GM12878 (cell line): ENCODE results near the gene FHOD3. TPM values are rescaled to one million over a fixed set of nuclear protein-coding genes. Genes with fewer than 3 reads are reported as not detected.

Source experiments
- ATAC-seq: fragments of 200-7000 bp; cut with Tn5 transposase; 3 replicates; pipeline ENCODE4 v1.9.1; 2020; ENCODE audit warnings: mild to moderate bottlenecking, moderate library complexity
- BruUV-seq: library from RNA; stranded (reverse); fragments of 400-500 nt; replicated peaks from 2 replicates; lab custom pipeline; 2021; lab: Mats Ljungman, UMichigan
- CTCF ChIA-PET: fragments of 300-600 bp; sonication (Branson Sonifier 250); formaldehyde crosslinking; extraction: SDS; loops from one replicate; lab custom pipeline; 2021; ENCODE audit warnings: inconsistent platforms; lab: Yijun Ruan, JAX
- POLR2A ChIA-PET: fragments of 350-600 bp; formaldehyde crosslinking; extraction: SDS; loops from one replicate; lab custom pipeline; 2021; ENCODE audit warnings: inconsistent platforms; lab: Charles Lee
- RAD21 ChIA-PET: fragments of 300-600 bp; sonication (Branson Sonifier 250); formaldehyde crosslinking; loops from one replicate; lab custom pipeline; 2023; ENCODE audit warnings: antibody characterized with exemption; ENCODE audit not compliant: unreplicated experiment; lab: Charles Lee
- SMC1A ChIA-PET: fragments of 300-600 bp; sonication (Branson Sonifier 250); formaldehyde crosslinking; loops from one replicate; lab custom pipeline; 2023; ENCODE audit not compliant: unreplicated experiment, uncharacterized antibody; lab: Charles Lee
- DNase-seq: peaks from one replicate; pipeline ENCODE4 v3.0.0-alpha.2; 2011; ENCODE audit warnings: low read depth, low spot score
- FAIRE-seq: peaks from 3 replicates; lab custom pipeline; 2011; peaks lifted over from hg19 to GRCh38; lab: Jason Lieb, UNC
- H2AFZ ChIP-seq: 2 replicates; pipeline ENCODE4 v1.6.0; 2011; ENCODE audit warnings: low read depth, low read length, control low read depth; ENCODE audit not compliant: control insufficient read depth
- H3K27ac ChIP-seq: 2 replicates; pipeline ENCODE4 v1.5.1; 2011; ENCODE audit warnings: control low read depth; ENCODE audit not compliant: control insufficient read depth, insufficient read depth
- H3K27me3 ChIP-seq, 2 experiments: replicated peaks in 1 of 2; 2 replicates each; pipeline versions ENCODE4 v1.6.0 to v1.6.1; 2011; ENCODE audit warnings: low read length in 1 of 2; ENCODE audit not compliant: control insufficient read depth in 2 of 2, insufficient read depth in 2 of 2
- H3K36me3 ChIP-seq, 2 experiments: 2 replicates each; pipeline ENCODE4 v1.5.1; 2011; ENCODE audit warnings: low read length in 1 of 2; ENCODE audit not compliant: control insufficient read depth in 2 of 2, insufficient read depth in 2 of 2
- H3K4me1 ChIP-seq: 2 replicates; pipeline ENCODE4 v1.6.1; 2011; ENCODE audit warnings: mild to moderate bottlenecking, low read length, moderate library complexity, mixed read lengths; ENCODE audit not compliant: control insufficient read depth, insufficient read depth
- H3K4me2 ChIP-seq: 2 replicates; pipeline ENCODE4 v1.6.0; 2011; ENCODE audit warnings: control low read depth; ENCODE audit not compliant: control insufficient read depth, insufficient read depth
- H3K4me3 ChIP-seq: fragments of 200-600 bp; sonication (generic); 2 replicates; pipeline ENCODE4 v1.5.1; 2016
- H3K79me2 ChIP-seq: 2 replicates; pipeline ENCODE4 v1.6.0; 2011; ENCODE audit warnings: low read length; ENCODE audit not compliant: control insufficient read depth, insufficient read depth
- H3K9ac ChIP-seq: 2 replicates; pipeline ENCODE4 v1.8.0; 2011; ENCODE audit warnings: low read length, control low read depth, mixed read lengths; ENCODE audit not compliant: control insufficient read depth, insufficient read depth
- H3K9me3 ChIP-seq: replicated peaks from 3 replicates; pipeline ENCODE4 v1.5.1; 2011; ENCODE audit warnings: mild to moderate bottlenecking, low read length; ENCODE audit not compliant: control insufficient read depth, insufficient read depth
- H4K20me1 ChIP-seq: 2 replicates; pipeline ENCODE4 v1.6.0; 2011; ENCODE audit not compliant: control insufficient read depth, insufficient read depth
- ASH2L ChIP-seq: fragments of 300-600, 200-600 bp; sonication (generic); IDR thresholded peaks from 2 replicates; pipeline ENCODE4 v1.6.1; 2017; ENCODE audit warnings: low read depth, mild to moderate bottlenecking, borderline replicate concordance
- ATF7 ChIP-seq: fragments of 450-650 bp; IDR thresholded peaks from 2 replicates; pipeline ENCODE4 v1.6.1; 2016; ENCODE audit warnings: low read depth, mild to moderate bottlenecking
- BCL3 ChIP-seq: IDR thresholded peaks from 2 replicates; pipeline ENCODE4 v1.6.1; 2011; ENCODE audit warnings: borderline replicate concordance, low read depth, mild to moderate bottlenecking, moderate library complexity, low read length; ENCODE audit not compliant: insufficient read depth, poor library complexity, severe bottlenecking
- ETV6 ChIP-seq, 2 experiments: fragments of 450-650 bp in 1 of 2; IDR thresholded peaks in 1 of 2; conservative IDR thresholded peaks in 1 of 2; 2 replicates each; pipeline ENCODE4 v1.6.1; 2014; ENCODE audit warnings: antibody characterized with exemption in 1 of 2, borderline replicate concordance in 1 of 2, low read depth in 1 of 2, mild to moderate bottlenecking in 1 of 2, moderate library complexity in 1 of 2
- GATAD2B ChIP-seq: fragments of 450-650 bp; conservative IDR thresholded peaks from 2 replicates; pipeline ENCODE4 v1.6.1; 2017; ENCODE audit warnings: low read depth, mild to moderate bottlenecking, moderate library complexity
- MLLT1 ChIP-seq: fragments of 450-650 bp; IDR thresholded peaks from 2 replicates; pipeline ENCODE4 v1.6.1; 2016; ENCODE audit warnings: mild to moderate bottlenecking
- MTA3 ChIP-seq: IDR thresholded peaks from 2 replicates; pipeline ENCODE4 v1.6.1; 2012; ENCODE audit warnings: low read length, inconsistent platforms, borderline replicate concordance
- NFYA ChIP-seq: IDR thresholded peaks from 2 replicates; pipeline ENCODE4 v1.6.1; 2011; ENCODE audit warnings: low read depth, mild to moderate bottlenecking, low read length, improper control_type of control experiment, borderline replicate concordance
- PBX3 ChIP-seq: IDR thresholded peaks from 2 replicates; pipeline ENCODE4 v1.6.1; 2011; ENCODE audit warnings: mild to moderate bottlenecking, low read depth, low read length, moderate library complexity; ENCODE audit not compliant: insufficient replicate concordance
- POU2F2 ChIP-seq: IDR thresholded peaks from 3 replicates; pipeline ENCODE4 v1.6.1; 2011; ENCODE audit warnings: low read depth, mild to moderate bottlenecking, low read length, borderline replicate concordance
- RB1 ChIP-seq: fragments of 450-650 bp; formaldehyde crosslinking; IDR thresholded peaks from 2 replicates; pipeline ENCODE4 v1.6.1; 2017; ENCODE audit warnings: mild to moderate bottlenecking, borderline replicate concordance
- SKIL ChIP-seq: fragments of 450-650 bp; IDR thresholded peaks from 2 replicates; pipeline ENCODE4 v1.6.1; 2017; ENCODE audit warnings: mild to moderate bottlenecking, low read depth, inconsistent platforms; ENCODE audit not compliant: poor library complexity, severe bottlenecking
- SMAD5 ChIP-seq: IDR thresholded peaks from 2 replicates; pipeline ENCODE4 v1.6.1; 2016; ENCODE audit warnings: antibody characterized with exemption, low read depth
- SMARCA5 ChIP-seq: fragments of 450-650 bp; IDR thresholded peaks from 2 replicates; pipeline ENCODE4 v1.6.1; 2017; ENCODE audit warnings: mild to moderate bottlenecking
- SREBF2 ChIP-seq: IDR thresholded peaks from 2 replicates; pipeline ENCODE4 v1.6.1; 2012; ENCODE audit warnings: mild to moderate bottlenecking, low read length
- SRF ChIP-seq, 2 experiments: IDR thresholded peaks; 2 replicates each; pipeline ENCODE4 v1.6.1; 2011; ENCODE audit warnings: low read depth in 2 of 2, low read length in 2 of 2, mild to moderate bottlenecking in 1 of 2, moderate library complexity in 1 of 2
- SUZ12 ChIP-seq: fragments of 200-600 bp; sonication (generic); IDR thresholded peaks from one replicate; pipeline ENCODE4 v1.6.1; 2018; ENCODE audit warnings: antibody characterized with exemption, mild to moderate bottlenecking; ENCODE audit not compliant: unreplicated experiment
- ZBED1 ChIP-seq: IDR thresholded peaks from 2 replicates; pipeline ENCODE4 v1.6.1; 2016; ENCODE audit warnings: borderline replicate concordance
- ZNF274 ChIP-seq: IDR thresholded peaks from one replicate; pipeline ENCODE4 v1.8.0; 2011; ENCODE audit not compliant: insufficient read length, insufficient read depth
- ZZZ3 ChIP-seq: IDR thresholded peaks from 2 replicates; pipeline ENCODE4 v1.6.1; 2011; ENCODE audit warnings: low read depth; ENCODE audit not compliant: control insufficient read depth, insufficient read length
- WGBS: methylation state at CpG from one replicate; pipeline ENCODE4 v1.1.6; 2016; ENCODE audit warnings: low lambda C conversion rate; ENCODE audit not compliant: insufficient replicate concordance, insufficient coverage; ENCODE audit errors: missing lambda C conversion rate; 5-methylcytosine and 5-hydroxymethylcytosine counted together
- in situ Hi-C: fragments of 300-500 bp; cut with MboI; formaldehyde crosslinking; loops from 9 replicates; pipeline ENCODE4 v1.14.3; 2018; ENCODE audit warnings: mixed read lengths
- intact Hi-C: fragments of 100-400 bp; cut with micrococcal nuclease; formaldehyde crosslinking; loops from one replicate; pipeline ENCODE4 v1.14.2; 2022; ENCODE audit not compliant: unreplicated experiment
- polyA plus RNA-seq, 11 experiments: library from polyadenylated mRNA; depleted of rRNA in 4 of 11; unstranded in 6 of 11; stranded (reverse) in 5 of 11; fragments of >200 nt; fragmentation: Nextera tagmentation in 4 of 11; fragmentation: Illumina TruSeq in 1 of 11; extraction: Ambion mirVana in 4 of 11; extraction: Trizol in 1 of 11; gene quantifications; 1 replicate in 1 of 11; 2 replicates in 10 of 11; pipeline versions ENCODE4 v1.2.1 to v1.2.3, GENCODE V29; 2011 to 2016; ENCODE audit warnings: inconsistent platforms in 2 of 11, missing spikeins in 2 of 11, low read depth in 1 of 11
- total RNA-seq, 4 experiments: library from RNA; depleted of rRNA in 3 of 4; stranded (reverse); fragments of >200 nt in 3 of 4; fragmentation: Illumina TruSeq in 1 of 4; extraction: Trizol in 1 of 4; gene quantifications; 2 replicates each; pipeline versions ENCODE4 v1.2.1 to v1.2.3, GENCODE V29; 2013 to 2021

Gene FHOD3
- total and polyA plus RNA-seq, 10 of the 15 experiments (the other 5 are each of a cell fraction or from before 2014, with no cell fraction given) = 0.77 to 26.7 (median 10.4) TPM

- H3K9me3 ChIP-seq = no peaks in the 10 kb centered on the region
- no peak overlapping the region for H3K4me3 ChIP-seq
- ChIA-PET POLR2A (no interaction called here), RAD21 (no interaction called here), CTCF (no interaction called here), SMC1A (no interaction called here)
- no peaks in the 10 kb centered on the region for H3K27me3 ChIP-seq
- WGBS = 0% methylated on average over 4 of the region's 4 CpGs
- H4K20me1 ChIP-seq = no peaks in the 10 kb centered on the region
- no peak for DNase-seq
- no peak overlapping the region for H3K27ac ChIP-seq
- intact Hi-C loops = no loop called here
- H3K4me2 ChIP-seq = no peak overlapping the region
- H3K4me1 ChIP-seq = no peaks in the 10 kb centered on the region
- in situ Hi-C loops = no loop called here
- FAIRE-seq = no peak
- H3K36me3 ChIP-seq = no peaks in the 10 kb centered on the region
- H3K79me2 ChIP-seq = no peaks in the 10 kb centered on the region
- BruUV-seq = no TSS peak
- H3K9ac ChIP-seq = no peak overlapping the region
- no peak overlapping the region for H2AFZ ChIP-seq
- ATAC-seq = no peak
- TF ChIP-seq SMAD5 = no peak
- no peak for TF ChIP-seq ZZZ3
- TF ChIP-seq ETV6 (conservative IDR thresholded peaks at IDR 0.05 in 1 of 2, IDR thresholded peaks at IDR 0.05 in 1 of 2; ENCODE audit: borderline replicate concordance in 1 of 2, low read depth in 1 of 2) = no peak
- no peak for TF ChIP-seq POU2F2
- TF ChIP-seq ASH2L = no peak
- TF ChIP-seq PBX3 = no peak
- no peak for TF ChIP-seq MLLT1
- no peak for TF ChIP-seq ZNF274
- TF ChIP-seq GATAD2B = no peak
- no peak for TF ChIP-seq ZBED1
- no peak for TF ChIP-seq NFYA
- TF ChIP-seq RB1 = no peak
- no peak for TF ChIP-seq BCL3
- no peak for TF ChIP-seq SMARCA5
- TF ChIP-seq SUZ12 = no peak
- TF ChIP-seq SRF (IDR thresholded peaks at IDR 0.05; ENCODE audit: low read depth in 2 of 2, low read length in 2 of 2) = no peak
- TF ChIP-seq ATF7 = no peak
- TF ChIP-seq MTA3 = no peak
- TF ChIP-seq SKIL = no peak
- TF ChIP-seq SREBF2 = no peak
These were observed 28.4 kb upstream of the FHOD3 start for GRCh38 chr18:36269157-36269556.
